A673 (cell line): ENCODE measurements around the gene CYP4F8. TPM values are rescaled to one million over a fixed set of nuclear protein-coding genes. Genes with fewer than 3 reads are reported as not detected.

Experiments used
- BruUV-seq: library from RNA; stranded (reverse); fragments of 400-500 nt; replicated peaks from 2 replicates; lab custom pipeline; 2021; lab: Mats Ljungman, UMichigan
- CTCF ChIA-PET: fragments of 300-600 bp; sonication (Branson Sonifier 250); formaldehyde crosslinking; loops from one replicate; lab custom pipeline; 2022; ENCODE audit warnings: antibody characterized with exemption; lab: Charles Lee
- POLR2A ChIA-PET: fragments of 300-600 bp; sonication (Branson Sonifier 250); formaldehyde crosslinking; loops from one replicate; lab custom pipeline; 2022; ENCODE audit warnings: antibody characterized with exemption; ENCODE audit not compliant: low non-redundant PET; lab: Charles Lee
- DNase-seq: peaks from one replicate; pipeline ENCODE4 v3.0.0-alpha.2; 2015; ENCODE audit warnings: low spot score
- H3K27ac ChIP-seq: fragments of 200-600 bp; sonication (generic); 2 replicates; pipeline ENCODE4 v1.5.1; 2016; ENCODE audit warnings: mixed run types, low read depth, mild to moderate bottlenecking, mixed read lengths, antibody characterized with exemption, low read length; ENCODE audit not compliant: poor library complexity, severe bottlenecking
- H3K27me3 ChIP-seq: fragments of 200-600 bp; sonication (generic); replicated peaks from 2 replicates; pipeline ENCODE4 v1.6.1; 2017; ENCODE audit warnings: mixed run types, low read depth, mild to moderate bottlenecking, mixed read lengths, antibody characterized with exemption, low read length; ENCODE audit not compliant: insufficient read depth, poor library complexity
- H3K36me3 ChIP-seq: fragments of 200-600 bp; sonication (generic); 2 replicates; pipeline ENCODE4 v1.6.1; 2016; ENCODE audit warnings: mixed run types, mild to moderate bottlenecking, mixed read lengths, antibody characterized with exemption, low read length; ENCODE audit not compliant: insufficient read depth, poor library complexity, severe bottlenecking
- H3K4me1 ChIP-seq: fragments of 200-600 bp; sonication (generic); 2 replicates; pipeline ENCODE4 v1.6.1; 2017; ENCODE audit warnings: mixed run types, mild to moderate bottlenecking, mixed read lengths, antibody characterized with exemption, low read length; ENCODE audit not compliant: insufficient read depth, poor library complexity, severe bottlenecking
- H3K4me3 ChIP-seq: fragments of 200-600 bp; sonication (generic); 2 replicates; pipeline ENCODE4 v1.5.1; 2016; ENCODE audit warnings: low read depth, mixed run types, mild to moderate bottlenecking, mixed read lengths, low read length; ENCODE audit not compliant: poor library complexity, severe bottlenecking
- H3K9me3 ChIP-seq: fragments of 200-600 bp; sonication (generic); 2 replicates; pipeline ENCODE4 v1.6.1; 2016; ENCODE audit warnings: mixed run types, low read depth, mild to moderate bottlenecking, mixed read lengths, antibody characterized with exemption, low read length; ENCODE audit not compliant: poor library complexity, severe bottlenecking
- CTCF ChIP-seq: fragments of 300-800, 200-600 bp; sonication (generic); conservative IDR thresholded peaks from 2 replicates; pipeline ENCODE4 v1.5.1; 2017; ENCODE audit warnings: low read depth, mild to moderate bottlenecking, antibody characterized with exemption, low read length, moderate library complexity, mixed read lengths
- EZH2 ChIP-seq: fragments of 200-600 bp; sonication (generic); IDR thresholded peaks from 2 replicates; pipeline ENCODE4 v1.6.1; 2017; ENCODE audit warnings: borderline replicate concordance, low read depth, mild to moderate bottlenecking, mixed read lengths, antibody characterized with exemption, low read length; ENCODE audit not compliant: poor library complexity, severe bottlenecking
- intact Hi-C: fragments of 100-400 bp; cut with micrococcal nuclease; formaldehyde crosslinking; loops from one replicate; pipeline ENCODE4 v1.10.0; 2022; ENCODE audit not compliant: unreplicated experiment
- total RNA-seq: library from RNA; stranded (reverse); gene quantifications from 2 replicates; pipeline ENCODE4 v1.2.3, GENCODE V29; 2021

Gene CYP4F8
- total RNA-seq, 1 experiment from 2014 or later: not detected

- Histone ChIP-seq H3K27me3 (peaks cover 27% of the 10 kb centered on the region), H3K9me3 (no peaks in the 10 kb centered on the region), H3K4me3 (no peak overlapping the region), H3K4me1 (no peaks in the 10 kb centered on the region), H3K36me3 (no peaks in the 10 kb centered on the region), H3K27ac (no peak overlapping the region)
- TF ChIP-seq CTCF (no peak), EZH2 (no peak)
- BruUV-seq: no TSS peak
- intact Hi-C loops: no loop called here
- DNase-seq: no peak
- ChIA-PET POLR2A (no interaction called here), CTCF (no interaction called here)
These were observed 41.4 kb downstream of the CYP4F8 start for GRCh38 chr19:15656467-15656866.

- BruUV-seq: no TSS peak
These were observed 48.2 kb downstream of the CYP4F8 start for GRCh38 chr19:15663247-15663646.

GRCh38 chr19:15666186-15666585 is 51.2 kb downstream of the CYP4F8 start:
- POLR2A ChIA-PET: no interaction called here
- Histone ChIP-seq H3K36me3 (no peaks in the 10 kb centered on the region), H3K4me1 (no peaks in the 10 kb centered on the region), H3K9me3 (no peaks in the 10 kb centered on the region), H3K27ac (no peak overlapping the region), H3K4me3 (no peak overlapping the region), H3K27me3 (no peaks in the 10 kb centered on the region)
- DNase-seq: no peak
- CTCF ChIA-PET: no interaction called here
- BruUV-seq: no TSS peak
- TF ChIP-seq EZH2 (no peak), CTCF (no peak)
- intact Hi-C loops: no loop called here

More at GRCh38 chr19:15663247-15663646, 48.2 kb downstream of the CYP4F8 start:
- ChIA-PET POLR2A (no interaction called here), CTCF (no interaction called here)
- Histone ChIP-seq H3K27ac (no peak overlapping the region), H3K27me3 (no peaks in the 10 kb centered on the region), H3K4me3 (no peak overlapping the region), H3K4me1 (no peaks in the 10 kb centered on the region), H3K9me3 (no peaks in the 10 kb centered on the region), H3K36me3 (no peaks in the 10 kb centered on the region)
- no peak for DNase-seq
- no peak for TF ChIP-seq CTCF
- no peak for TF ChIP-seq EZH2
- intact Hi-C loops: no loop called here
